GM23338 (cell line): ENCODE measurements around the gene ONECUT1. TPM values are rescaled to one million over a fixed set of nuclear protein-coding genes. Genes with fewer than 3 reads are reported as not detected.
A peak's percentile ranks its signal among the peaks of the same experiment; 100 is the strongest.

Experiments
- ATAC-seq: fragments of 200-7000 bp; cut with Tn5 transposase; 3 replicates; pipeline ENCODE4 v1.9.1; 2020
- DNase-seq: peaks from one replicate; pipeline ENCODE4 v3.0.0-alpha.2; 2015; ENCODE audit warnings: low spot score
- H2AFZ ChIP-seq: fragments of 200-600 bp; sonication (generic); 2 replicates; pipeline ENCODE4 v1.8.0; 2016; ENCODE audit warnings: antibody characterized with exemption, mild to moderate bottlenecking, moderate library complexity
- H3F3A ChIP-seq: fragments of 200-600 bp; sonication (generic); replicated peaks from 2 replicates; pipeline ENCODE4 v1.8.0; 2017; ENCODE audit warnings: antibody characterized with exemption, mixed run types, low read depth
- H3K27ac ChIP-seq: fragments of 200-600 bp; sonication (generic); 2 replicates; pipeline ENCODE4 v1.6.1; 2016; ENCODE audit warnings: low read depth
- H3K27me3 ChIP-seq: fragments of 200-600 bp; sonication (generic); 2 replicates; pipeline ENCODE4 v1.8.0; 2016; ENCODE audit warnings: mild to moderate bottlenecking, mixed run types, moderate library complexity; ENCODE audit not compliant: insufficient read depth
- H3K36me3 ChIP-seq: fragments of 200-600 bp; sonication (generic); 2 replicates; pipeline ENCODE4 v1.8.0; 2016; ENCODE audit warnings: mild to moderate bottlenecking; ENCODE audit not compliant: insufficient read depth
- H3K4me1 ChIP-seq: fragments of 200-600 bp; sonication (generic); 2 replicates; pipeline ENCODE4 v1.8.0; 2016; ENCODE audit warnings: mild to moderate bottlenecking, moderate library complexity; ENCODE audit not compliant: insufficient read depth
- H3K4me2 ChIP-seq: fragments of 200-600 bp; sonication (generic); 2 replicates; pipeline ENCODE4 v1.7.1; 2017; ENCODE audit warnings: mixed run types
- H3K4me3 ChIP-seq: fragments of 200-600 bp; sonication (generic); 2 replicates; pipeline ENCODE4 v1.6.1; 2016; ENCODE audit warnings: mixed run types
- H3K79me2 ChIP-seq: fragments of 200-600 bp; sonication (generic); replicated peaks from 2 replicates; pipeline ENCODE4 v1.8.0; 2017; ENCODE audit warnings: mild to moderate bottlenecking; ENCODE audit not compliant: insufficient read depth
- H3K9me2 ChIP-seq: fragments of 200-600 bp; sonication (generic); 2 replicates; pipeline ENCODE4 v1.8.0; 2017; ENCODE audit not compliant: insufficient read depth
- H4K20me1 ChIP-seq: fragments of 200-600 bp; sonication (generic); replicated peaks from 2 replicates; pipeline ENCODE4 v1.8.0; 2017; ENCODE audit warnings: mild to moderate bottlenecking; ENCODE audit not compliant: insufficient read depth
- H3K27ac Mint-ChIP-seq: 2 replicates; pipeline ENCODE4 v1.8.0; 2020; ENCODE audit warnings: inconsistent platforms, mild to moderate bottlenecking, moderate library complexity, mixed read lengths
- H3K27me3 Mint-ChIP-seq: 3 replicates; pipeline ENCODE4 v1.8.0; 2022; ENCODE audit warnings: low read depth, mild to moderate bottlenecking, moderate library complexity, mixed read lengths, inconsistent platforms; ENCODE audit not compliant: insufficient read depth, poor library complexity
- H3K36me3 Mint-ChIP-seq: 3 replicates; pipeline ENCODE4 v1.8.0; 2021; ENCODE audit warnings: low read depth, mild to moderate bottlenecking, inconsistent platforms, moderate library complexity, mixed read lengths
- H3K4me1 Mint-ChIP-seq: 3 replicates; pipeline ENCODE4 v1.8.0; 2020; ENCODE audit warnings: mild to moderate bottlenecking, inconsistent platforms, mixed read lengths
- H3K4me3 Mint-ChIP-seq: 3 replicates; pipeline ENCODE4 v1.8.0; 2021; ENCODE audit warnings: moderate library complexity, mild to moderate bottlenecking, inconsistent platforms, mixed read lengths
- H3K9me3 Mint-ChIP-seq: 3 replicates; pipeline ENCODE4 v1.8.0; 2020; ENCODE audit warnings: moderate library complexity, mild to moderate bottlenecking, inconsistent platforms, mixed read lengths
- CREB1 ChIP-seq: fragments of 250-450 bp; sonication (Bioruptor Pico); IDR thresholded peaks from 2 replicates; pipeline ENCODE4 v1.5.0; 2020; ENCODE audit warnings: low read depth, mild to moderate bottlenecking, moderate library complexity
- CTCF ChIP-seq, 2 experiments: fragments of 200-600 bp in 1 of 2; sonication (generic) in 1 of 2; conservative IDR thresholded peaks; 2 replicates each; pipeline versions ENCODE4 v1.5.1 to v1.6.1; 2016 to 2017; ENCODE audit warnings: antibody characterized with exemption in 2 of 2, low read depth in 2 of 2, mild to moderate bottlenecking in 2 of 2, moderate library complexity in 1 of 2
- ETS1 ChIP-seq: IDR thresholded peaks from 2 replicates; pipeline ENCODE4 v1.6.1; 2016; ENCODE audit warnings: antibody characterized with exemption
- EZH2 ChIP-seq: fragments of 200-600 bp; sonication (generic); IDR thresholded peaks from one replicate; pipeline ENCODE4 v1.8.0; 2017; ENCODE audit warnings: antibody characterized with exemption, mild to moderate bottlenecking, low read depth; ENCODE audit not compliant: unreplicated experiment
- REST ChIP-seq: IDR thresholded peaks from one replicate; pipeline ENCODE4 v1.6.1; 2018; ENCODE audit warnings: antibody characterized with exemption; ENCODE audit not compliant: unreplicated experiment
- ZNF331 ChIP-seq: fragments of 250-450 bp; sonication (Bioruptor Pico); IDR thresholded peaks from 2 replicates; pipeline ENCODE4 v1.5.0; 2020; ENCODE audit warnings: low read depth, mild to moderate bottlenecking, moderate library complexity
- polyA plus RNA-seq: library from polyadenylated mRNA; unstranded; fragments of >200 nt; fragmentation: Nextera tagmentation; extraction: Ambion mirVana; gene quantifications from 2 replicates; pipeline ENCODE4 v1.2.1, GENCODE V29; 2016
- total RNA-seq: library from RNA; depleted of rRNA; stranded (reverse); fragments of >200 nt; shearing (Covaris generic); gene quantifications from 2 replicates; pipeline ENCODE4 v1.2.3, GENCODE V29; 2014

Gene ONECUT1
- total and polyA plus RNA-seq, 2 experiments from 2014 or later = 4.3 to 9.4 TPM

GRCh38 chr15:52783929-52784798 lies 6.0 kb downstream of the ONECUT1 start (continued):
- TF ChIP-seq CTCF (conservative IDR thresholded peaks at IDR 0.05; ENCODE audit: low read depth in 2 of 2) (peak; percentile 83 to 97), CREB1 (CRISPR knock-in tag) (no peak), ZNF331 (CRISPR knock-in tag) (no peak)

GRCh38 chr15:52783191-52783829 lies 6.8 kb downstream of the ONECUT1 start:
- H3K27me3 Mint-ChIP-seq = peaks cover 68% of the 10 kb centered on the region
- H3K79me2 ChIP-seq = no peaks in the 10 kb centered on the region
- no peaks in the 10 kb centered on the region for H3K36me3 Mint-ChIP-seq
- H3K4me2 ChIP-seq = peak overlapping the region; percentile 82
- H3K27ac ChIP-seq = no peak overlapping the region
- H3K4me1 Mint-ChIP-seq = peaks cover 56% of the 10 kb centered on the region
- TF ChIP-seq REST = peak; percentile 91
- no peak for TF ChIP-seq ETS1
- peak; percentile 64 for TF ChIP-seq EZH2
- peak overlapping the region; percentile 77 for H3K4me3 Mint-ChIP-seq
- ATAC-seq (peak; percentile 65), DNase-seq (peak; percentile 93)
- H3K9me2 ChIP-seq = no peaks in the 10 kb centered on the region
- peak overlapping the region; percentile 59 for H3K4me3 ChIP-seq
- peaks cover 8% of the 10 kb centered on the region; the same call in 1 of the 2 replicates for H4K20me1 ChIP-seq
- peaks cover 19% of the 10 kb centered on the region; the same call in 1 of the 2 replicates for H3F3A ChIP-seq
- peaks cover 51% of the 10 kb centered on the region for H3K4me1 ChIP-seq
- H3K36me3 ChIP-seq = no peaks in the 10 kb centered on the region
- 0 out of 2 replicates have a peak overlapping the region, but pooled peaks have one; percentile 15 for H2AFZ ChIP-seq
- peaks cover 76% of the 10 kb centered on the region for H3K27me3 ChIP-seq
- no peak overlapping the region for H3K27ac Mint-ChIP-seq
- H3K9me3 Mint-ChIP-seq = no peaks in the 10 kb centered on the region; the same call in 2 of the 3 replicates
